ENCODE data around the gene GLRX. TPM values are rescaled to one million over a fixed set of nuclear protein-coding genes. Genes with fewer than 3 reads are reported as not detected.

GLRX gene
- polyA plus RNA-seq, 1 donor: 111 TPM

- no peak for DNase-seq
- H3K36me3 ChIP-seq (ENCODE audit: control insufficient read depth, insufficient read depth, low read length): no peaks in the 10 kb centered on the region
- no peaks in the 10 kb centered on the region for H3K9me3 ChIP-seq (ENCODE audit: control insufficient read depth, low read depth, low read length)
- no peak overlapping the region for H3K4me3 ChIP-seq (ENCODE audit: low read length)
- no peak overlapping the region for H3K27ac ChIP-seq (ENCODE audit: low read length)
- no peaks in the 10 kb centered on the region for H3K27me3 ChIP-seq (ENCODE audit: control insufficient read depth, insufficient read depth, low read length)
- H3K4me1 ChIP-seq (ENCODE audit: control insufficient read depth, insufficient read depth, low read length): peaks cover 34% of the 10 kb centered on the region
- WGBS (ENCODE audit: insufficient coverage, low lambda C conversion rate): 86% methylated on average over 1 of the region's 2 CpGs
Observed at GRCh38 chr5:95830226-95830625, 7.7 kb upstream of the GLRX start.

- peak overlapping the region; percentile 79 for H3K27ac ChIP-seq (ENCODE audit: low read length)
- 63% methylated on average over 2 of the region's 3 CpGs for WGBS (ENCODE audit: insufficient coverage, low lambda C conversion rate)
- no peak for DNase-seq
Observed at GRCh38 chr5:95827892-95828246, 5.3 kb upstream of the GLRX start.

GRCh38 chr5:95826949-95827891 is 4.7 kb upstream of the GLRX start:
- peak; percentile 93 to 97 for DNase-seq
- H3K27me3 ChIP-seq (ENCODE audit: control insufficient read depth, insufficient read depth, low read length): no peaks in the 10 kb centered on the region
- no peak overlapping the region for H3K4me3 ChIP-seq (ENCODE audit: low read length)
- H3K9me3 ChIP-seq (ENCODE audit: control insufficient read depth, low read depth, low read length): no peaks in the 10 kb centered on the region
- WGBS (ENCODE audit: insufficient coverage, low lambda C conversion rate): 23% methylated on average over 3 of the region's 10 CpGs
- H3K27ac ChIP-seq (ENCODE audit: low read length): peak overlapping the region; percentile 79
- H3K36me3 ChIP-seq (ENCODE audit: control insufficient read depth, insufficient read depth, low read length): no peaks in the 10 kb centered on the region
- H3K4me1 ChIP-seq (ENCODE audit: control insufficient read depth, insufficient read depth, low read length): peaks cover 50% of the 10 kb centered on the region

More at GRCh38 chr5:95827892-95828246, 5.3 kb upstream of the GLRX start:
- H3K4me3 ChIP-seq (ENCODE audit: low read length): no peak overlapping the region
- peaks cover 49% of the 10 kb centered on the region for H3K4me1 ChIP-seq (ENCODE audit: control insufficient read depth, insufficient read depth, low read length)
- no peaks in the 10 kb centered on the region for H3K27me3 ChIP-seq (ENCODE audit: control insufficient read depth, insufficient read depth, low read length)
- H3K36me3 ChIP-seq (ENCODE audit: control insufficient read depth, insufficient read depth, low read length): no peaks in the 10 kb centered on the region
- H3K9me3 ChIP-seq (ENCODE audit: control insufficient read depth, low read depth, low read length): no peaks in the 10 kb centered on the region

GRCh38 chr5:95825495-95825894 is 3.0 kb upstream of the GLRX start:
- H3K9me3 ChIP-seq (ENCODE audit: control insufficient read depth, low read depth, low read length): no peaks in the 10 kb centered on the region
- H3K27me3 ChIP-seq (ENCODE audit: control insufficient read depth, insufficient read depth, low read length): no peaks in the 10 kb centered on the region
- WGBS (ENCODE audit: insufficient coverage, low lambda C conversion rate): no CpG with 5 or more reads among the region's 3 CpGs
- DNase-seq: peak in 1 of 2 donors; percentile 75
- H3K4me1 ChIP-seq (ENCODE audit: control insufficient read depth, insufficient read depth, low read length): peaks cover 54% of the 10 kb centered on the region
- no peak overlapping the region for H3K4me3 ChIP-seq (ENCODE audit: low read length)
- no peaks in the 10 kb centered on the region for H3K36me3 ChIP-seq (ENCODE audit: control insufficient read depth, insufficient read depth, low read length)
- peak overlapping the region; percentile 49 for H3K27ac ChIP-seq (ENCODE audit: low read length)

GRCh38 chr5:95824747-95825146 is 2.2 kb upstream of the GLRX start:
- no CpG with 5 or more reads among the region's 5 CpGs for WGBS (ENCODE audit: insufficient coverage, low lambda C conversion rate)
- Histone ChIP-seq H3K4me3 (ENCODE audit: low read length) (no peak overlapping the region), H3K4me1 (ENCODE audit: control insufficient read depth, insufficient read depth, low read length) (peaks cover 54% of the 10 kb centered on the region), H3K27ac (ENCODE audit: low read length) (peak overlapping the region; percentile 86), H3K27me3 (ENCODE audit: control insufficient read depth, insufficient read depth, low read length) (no peaks in the 10 kb centered on the region), H3K36me3 (ENCODE audit: control insufficient read depth, insufficient read depth, low read length) (no peaks in the 10 kb centered on the region), H3K9me3 (ENCODE audit: control insufficient read depth, low read depth, low read length) (no peaks in the 10 kb centered on the region)
- no peak for DNase-seq

GRCh38 chr5:95823738-95824609 is 1.4 kb upstream of the GLRX start:
- Histone ChIP-seq H3K36me3 (ENCODE audit: control insufficient read depth, insufficient read depth, low read length) (no peaks in the 10 kb centered on the region), H3K9me3 (ENCODE audit: control insufficient read depth, low read depth, low read length) (no peaks in the 10 kb centered on the region), H3K4me1 (ENCODE audit: control insufficient read depth, insufficient read depth, low read length) (peaks cover 54% of the 10 kb centered on the region), H3K27ac (ENCODE audit: low read length) (peak overlapping the region; percentile 86), H3K27me3 (ENCODE audit: control insufficient read depth, insufficient read depth, low read length) (no peaks in the 10 kb centered on the region), H3K4me3 (ENCODE audit: low read length) (no peak overlapping the region)
- peak; percentile 86 to 92 for DNase-seq
- 27% methylated on average over 3 of the region's 12 CpGs for WGBS (ENCODE audit: insufficient coverage, low lambda C conversion rate)

- Histone ChIP-seq H3K27ac (ENCODE audit: low read length) (peak overlapping the region; percentile 86), H3K9me3 (ENCODE audit: control insufficient read depth, low read depth, low read length) (no peaks in the 10 kb centered on the region), H3K4me1 (ENCODE audit: control insufficient read depth, insufficient read depth, low read length) (peaks cover 53% of the 10 kb centered on the region), H3K27me3 (ENCODE audit: control insufficient read depth, insufficient read depth, low read length) (no peaks in the 10 kb centered on the region), H3K36me3 (ENCODE audit: control insufficient read depth, insufficient read depth, low read length) (no peaks in the 10 kb centered on the region), H3K4me3 (ENCODE audit: low read length) (no peak overlapping the region)
- WGBS (ENCODE audit: insufficient coverage, low lambda C conversion rate): 80% methylated on average over 1 of the region's 7 CpGs
- no peak for DNase-seq
Observed at GRCh38 chr5:95823218-95823737, 752 bp upstream of the GLRX start.

GRCh38 chr5:95822043-95822541 is 434 bp downstream of the GLRX start:
- no CpG with 5 or more reads among the region's 19 CpGs for WGBS (ENCODE audit: insufficient coverage, low lambda C conversion rate)
- no peaks in the 10 kb centered on the region for H3K27me3 ChIP-seq (ENCODE audit: control insufficient read depth, insufficient read depth, low read length)
- no peaks in the 10 kb centered on the region for H3K36me3 ChIP-seq (ENCODE audit: control insufficient read depth, insufficient read depth, low read length)
- peak overlapping the region; percentile 66 for H3K4me3 ChIP-seq (ENCODE audit: low read length)
- peak in 1 of 2 donors; percentile 79 for DNase-seq
- peak overlapping the region; percentile 86 for H3K27ac ChIP-seq (ENCODE audit: low read length)
- peaks cover 53% of the 10 kb centered on the region for H3K4me1 ChIP-seq (ENCODE audit: control insufficient read depth, insufficient read depth, low read length)
- no peaks in the 10 kb centered on the region for H3K9me3 ChIP-seq (ENCODE audit: control insufficient read depth, low read depth, low read length)

- Histone ChIP-seq H3K27me3 (ENCODE audit: control insufficient read depth, insufficient read depth, low read length) (no peaks in the 10 kb centered on the region), H3K36me3 (ENCODE audit: control insufficient read depth, insufficient read depth, low read length) (peaks cover under 1% of the 10 kb centered on the region), H3K4me1 (ENCODE audit: control insufficient read depth, insufficient read depth, low read length) (peaks cover 53% of the 10 kb centered on the region), H3K27ac (ENCODE audit: low read length) (peak overlapping the region; percentile 86), H3K4me3 (ENCODE audit: low read length) (peak overlapping the region; percentile 66), H3K9me3 (ENCODE audit: control insufficient read depth, low read depth, low read length) (no peaks in the 10 kb centered on the region)
- DNase-seq: no peak
- 40% methylated on average over 2 of the region's 9 CpGs for WGBS (ENCODE audit: insufficient coverage, low lambda C conversion rate)
Observed at GRCh38 chr5:95821110-95822021, 1.2 kb downstream of the GLRX start.
